ENCODE data around the gene TYRP1.
"Not testable (repeated sequence)": the region's sequence is repeated elsewhere in the genome, so short reads cannot be mapped to it uniquely, and the experiment has no call there.

The TYRP1 gene

GRCh38 chr9:12657998-12658397 lies 35.2 kb upstream of the TYRP1 start:
- no peak for TF ChIP-seq CTCF (conservative IDR thresholded peaks at IDR 0.05; ENCODE audit: low read depth, low read length)
- DNase-seq (ENCODE audit: low read depth): no peak
- H3K4me3 ChIP-seq (ENCODE audit: low read depth, low read length): no peak overlapping the region

GRCh38 chr9:12658531-12659209 lies 34.5 kb upstream of the TYRP1 start:
- no peak for DNase-seq (ENCODE audit: low read depth)
- TF ChIP-seq CTCF (conservative IDR thresholded peaks at IDR 0.05; ENCODE audit: low read depth, low read length): no peak
- no peak overlapping the region for H3K4me3 ChIP-seq (ENCODE audit: low read depth, low read length)

GRCh38 chr9:12659220-12659619 lies 34.0 kb upstream of the TYRP1 start:
- no peak for DNase-seq (ENCODE audit: low read depth)
- no peak overlapping the region for H3K4me3 ChIP-seq (ENCODE audit: low read depth, low read length)

GRCh38 chr9:12666813-12667212 lies 26.4 kb upstream of the TYRP1 start:
- DNase-seq (ENCODE audit: low read depth): no peak
- peak; percentile 35 for TF ChIP-seq CTCF (conservative IDR thresholded peaks at IDR 0.05; ENCODE audit: low read depth, low read length)
- H3K4me3 ChIP-seq (ENCODE audit: low read depth, low read length): no peak overlapping the region

More at GRCh38 chr9:12659220-12659619, 34.0 kb upstream of the TYRP1 start:
- no peak for TF ChIP-seq CTCF (conservative IDR thresholded peaks at IDR 0.05; ENCODE audit: low read depth, low read length)

- DNase-seq (ENCODE audit: low read depth): no peak
- no peak overlapping the region for H3K4me3 ChIP-seq (ENCODE audit: low read depth, low read length)
- TF ChIP-seq CTCF (conservative IDR thresholded peaks at IDR 0.05; ENCODE audit: low read depth, low read length): no peak
Measured at GRCh38 chr9:12667892-12668291, 25.3 kb upstream of the TYRP1 start.

GRCh38 chr9:12670006-12670405 lies 23.2 kb upstream of the TYRP1 start:
- no peak for DNase-seq (ENCODE audit: low read depth)
- no peak for TF ChIP-seq CTCF (conservative IDR thresholded peaks at IDR 0.05; ENCODE audit: low read depth, low read length)
- H3K4me3 ChIP-seq (ENCODE audit: low read depth, low read length): no peak overlapping the region

- no peak overlapping the region for H3K4me3 ChIP-seq (ENCODE audit: low read depth, low read length)
- no peak for TF ChIP-seq CTCF (conservative IDR thresholded peaks at IDR 0.05; ENCODE audit: low read depth, low read length)
- no peak for DNase-seq (ENCODE audit: low read depth)
Measured at GRCh38 chr9:12674961-12675360, 18.2 kb upstream of the TYRP1 start.

- H3K4me3 ChIP-seq (ENCODE audit: low read depth, low read length); DNase-seq (ENCODE audit: low read depth): not testable (repeated sequence)
Measured at GRCh38 chr9:12677462-12678126, 15.6 kb upstream of the TYRP1 start.

All from choroid plexus epithelial cell (primary cell).